H9 (cell line): ENCODE data around the gene TMEM182. TPM values are rescaled to one million over a fixed set of nuclear protein-coding genes. Genes with fewer than 3 reads are reported as not detected.

Source experiments
- DNase-seq: peaks from one replicate; pipeline ENCODE4 v3.0.0-alpha.2; 2017
- H2AFZ ChIP-seq: one replicate; pipeline ENCODE4 v1.6.1; 2013; ENCODE audit warnings: mild to moderate bottlenecking, low read length, control low read depth, moderate library complexity
- H2AK5ac ChIP-seq: 2 replicates; pipeline ENCODE4 v1.6.1; 2013; ENCODE audit warnings: low read length, control low read depth, mixed read lengths; ENCODE audit not compliant: insufficient read length
- H2BK120ac ChIP-seq: one replicate; pipeline ENCODE4 v1.6.1; 2013; ENCODE audit warnings: low read depth, mild to moderate bottlenecking, low read length, control low read depth, inconsistent platforms; ENCODE audit not compliant: poor library complexity, severe bottlenecking
- H2BK12ac ChIP-seq: 2 replicates; pipeline ENCODE4 v1.6.1; 2013; ENCODE audit warnings: low read length, control low read depth, mixed read lengths, low read depth; ENCODE audit not compliant: insufficient read length
- H2BK15ac ChIP-seq: 2 replicates; pipeline ENCODE4 v1.6.1; 2013; ENCODE audit warnings: low read depth, low read length, control low read depth
- H2BK20ac ChIP-seq: one replicate; pipeline ENCODE4 v1.6.1; 2013; ENCODE audit warnings: low read depth, mild to moderate bottlenecking, low read length, control low read depth, inconsistent platforms; ENCODE audit not compliant: poor library complexity, severe bottlenecking
- H2BK5ac ChIP-seq: 2 replicates; pipeline ENCODE4 v1.6.1; 2013; ENCODE audit warnings: low read length, control low read depth, mixed read lengths; ENCODE audit not compliant: insufficient read length
- H3K14ac ChIP-seq: 2 replicates; pipeline ENCODE4 v1.6.1; 2013; ENCODE audit warnings: low read length, control low read depth; ENCODE audit not compliant: insufficient read depth
- H3K18ac ChIP-seq: 2 replicates; pipeline ENCODE4 v1.6.1; 2013; ENCODE audit warnings: low read depth, mild to moderate bottlenecking, mixed read lengths, low read length, control low read depth; ENCODE audit not compliant: insufficient read length
- H3K23ac ChIP-seq: 2 replicates; pipeline ENCODE4 v1.6.1; 2013; ENCODE audit warnings: low read length, control low read depth, mixed read lengths, low read depth; ENCODE audit not compliant: insufficient read length
- H3K23me2 ChIP-seq: 2 replicates; pipeline ENCODE4 v1.6.1; 2013; ENCODE audit warnings: low read depth, mild to moderate bottlenecking, mixed read lengths, low read length, control low read depth; ENCODE audit not compliant: insufficient read length, poor library complexity, severe bottlenecking
- H3K27ac ChIP-seq: 2 replicates; pipeline ENCODE4 v1.5.1; 2013; ENCODE audit warnings: low read length, control low read depth, mixed read lengths, low read depth; ENCODE audit not compliant: insufficient read length
- H3K27me3 ChIP-seq: 2 replicates; pipeline ENCODE4 v1.6.1; 2013; ENCODE audit warnings: low read length, control low read depth, inconsistent platforms; ENCODE audit not compliant: insufficient read depth
- H3K4ac ChIP-seq: 2 replicates; pipeline ENCODE4 v1.6.1; 2013; ENCODE audit warnings: low read depth, mild to moderate bottlenecking, control low read depth, inconsistent platforms, low read length, moderate library complexity
- H3K4me1 ChIP-seq: 2 replicates; pipeline ENCODE4 v1.6.1; 2013; ENCODE audit warnings: low read length, control low read depth, inconsistent platforms; ENCODE audit not compliant: insufficient read depth
- H3K4me2 ChIP-seq: 2 replicates; pipeline ENCODE4 v1.6.1; 2013; ENCODE audit warnings: low read length, control low read depth, mixed read lengths; ENCODE audit not compliant: insufficient read length, insufficient read depth
- H3K56ac ChIP-seq: 2 replicates; pipeline ENCODE4 v1.6.1; 2013; ENCODE audit warnings: low read depth, mild to moderate bottlenecking, mixed read lengths, low read length, control low read depth; ENCODE audit not compliant: insufficient read length
- H3K79me1 ChIP-seq: 2 replicates; pipeline ENCODE4 v1.6.1; 2013; ENCODE audit warnings: low read depth, mild to moderate bottlenecking, moderate library complexity, low read length, control low read depth, inconsistent platforms; ENCODE audit not compliant: insufficient read depth, poor library complexity, severe bottlenecking
- H3K79me2 ChIP-seq: 2 replicates; pipeline ENCODE4 v1.6.1; 2013; ENCODE audit warnings: low read length, control low read depth, inconsistent platforms; ENCODE audit not compliant: insufficient read depth
- H3K9ac ChIP-seq: 2 replicates; pipeline ENCODE4 v1.6.1; 2013; ENCODE audit warnings: low read length, control low read depth, mixed read lengths; ENCODE audit not compliant: insufficient read length; ENCODE audit errors: extremely low read depth
- H3K9me3 ChIP-seq: one replicate; pipeline ENCODE4 v1.6.1; 2013; ENCODE audit warnings: low read depth, low read length, inconsistent platforms; ENCODE audit not compliant: control insufficient read depth
- H3T11ph ChIP-seq: one replicate; pipeline ENCODE4 v1.6.1; 2013; ENCODE audit warnings: mild to moderate bottlenecking, low read length, control low read depth, inconsistent platforms
- H4K20me1 ChIP-seq: one replicate; pipeline ENCODE4 v1.6.1; 2013; ENCODE audit not compliant: control insufficient read depth, insufficient read length, insufficient read depth
- H4K5ac ChIP-seq: 2 replicates; pipeline ENCODE4 v1.6.1; 2013; ENCODE audit warnings: low read depth, mild to moderate bottlenecking, mixed read lengths, low read length, control low read depth; ENCODE audit not compliant: insufficient read length
- H4K8ac ChIP-seq: replicated peaks from 2 replicates; pipeline ENCODE4 v1.6.1; 2013; ENCODE audit warnings: low read length, control low read depth, mixed read lengths, low read depth; ENCODE audit not compliant: insufficient read length
- H4K91ac ChIP-seq: 2 replicates; pipeline ENCODE4 v1.6.1; 2013; ENCODE audit warnings: low read depth, mild to moderate bottlenecking, moderate library complexity, mixed read lengths, low read length, control low read depth; ENCODE audit not compliant: insufficient read length
- H3K27ac Mint-ChIP-seq, 3 experiments: 2 replicates in 2 of 3; 3 replicates in 1 of 3; pipeline ENCODE4 v1.8.0; 2020 to 2021; ENCODE audit warnings: mixed read lengths in 3 of 3, mild to moderate bottlenecking in 1 of 3, moderate library complexity in 1 of 3
- H3K27me3 Mint-ChIP-seq: 2 replicates; pipeline ENCODE4 v1.8.0; 2021; ENCODE audit warnings: low read depth, mild to moderate bottlenecking, moderate library complexity, mixed read lengths
- H3K36me3 Mint-ChIP-seq, 3 experiments: 2 replicates in 2 of 3; 3 replicates in 1 of 3; pipeline ENCODE4 v1.8.0; 2020 to 2021; ENCODE audit warnings: low read depth in 3 of 3, mixed read lengths in 3 of 3; ENCODE audit not compliant: insufficient read depth in 1 of 3
- H3K4me1 Mint-ChIP-seq, 2 experiments: 2 replicates each; pipeline ENCODE4 v1.8.0; 2020; ENCODE audit warnings: mixed read lengths in 2 of 2
- H3K4me3 Mint-ChIP-seq, 2 experiments: 2 replicates in 1 of 2; 3 replicates in 1 of 2; pipeline ENCODE4 v1.8.0; 2020 to 2021; ENCODE audit warnings: mild to moderate bottlenecking in 2 of 2, mixed read lengths in 2 of 2, moderate library complexity in 1 of 2
- H3K9me3 Mint-ChIP-seq, 2 experiments: 2 replicates in 1 of 2; 3 replicates in 1 of 2; pipeline ENCODE4 v1.8.0; 2020; ENCODE audit warnings: mild to moderate bottlenecking in 2 of 2, mixed read lengths in 2 of 2, moderate library complexity in 1 of 2
- WGBS: extraction: QIAGEN DNeasy Blood & Tissue Kit; methylation state at CpG from one replicate; pipeline ENCODE4 v1.1.7; 2013; ENCODE audit warnings: missing lambda C conversion rate, low lambda C conversion rate, mixed read lengths; ENCODE audit not compliant: insufficient read length; ENCODE audit errors: extremely low coverage; 5-methylcytosine and 5-hydroxymethylcytosine counted together
- total RNA-seq: library from RNA; stranded (reverse); gene quantifications from 2 replicates; pipeline ENCODE4 v1.2.1, GENCODE V29; 2021
- TF ChIP-seq, protein P1 (sequence below): fragments of 200-600 bp; sonication (generic); conservative IDR thresholded peaks from 3 replicates; pipeline ENCODE4 v1.8.0; 2021; ENCODE audit warnings: antibody characterized with exemption, mild to moderate bottlenecking

The TMEM182 gene
- total RNA-seq, 1 experiment from 2014 or later, result 3.6 TPM

DNA sequence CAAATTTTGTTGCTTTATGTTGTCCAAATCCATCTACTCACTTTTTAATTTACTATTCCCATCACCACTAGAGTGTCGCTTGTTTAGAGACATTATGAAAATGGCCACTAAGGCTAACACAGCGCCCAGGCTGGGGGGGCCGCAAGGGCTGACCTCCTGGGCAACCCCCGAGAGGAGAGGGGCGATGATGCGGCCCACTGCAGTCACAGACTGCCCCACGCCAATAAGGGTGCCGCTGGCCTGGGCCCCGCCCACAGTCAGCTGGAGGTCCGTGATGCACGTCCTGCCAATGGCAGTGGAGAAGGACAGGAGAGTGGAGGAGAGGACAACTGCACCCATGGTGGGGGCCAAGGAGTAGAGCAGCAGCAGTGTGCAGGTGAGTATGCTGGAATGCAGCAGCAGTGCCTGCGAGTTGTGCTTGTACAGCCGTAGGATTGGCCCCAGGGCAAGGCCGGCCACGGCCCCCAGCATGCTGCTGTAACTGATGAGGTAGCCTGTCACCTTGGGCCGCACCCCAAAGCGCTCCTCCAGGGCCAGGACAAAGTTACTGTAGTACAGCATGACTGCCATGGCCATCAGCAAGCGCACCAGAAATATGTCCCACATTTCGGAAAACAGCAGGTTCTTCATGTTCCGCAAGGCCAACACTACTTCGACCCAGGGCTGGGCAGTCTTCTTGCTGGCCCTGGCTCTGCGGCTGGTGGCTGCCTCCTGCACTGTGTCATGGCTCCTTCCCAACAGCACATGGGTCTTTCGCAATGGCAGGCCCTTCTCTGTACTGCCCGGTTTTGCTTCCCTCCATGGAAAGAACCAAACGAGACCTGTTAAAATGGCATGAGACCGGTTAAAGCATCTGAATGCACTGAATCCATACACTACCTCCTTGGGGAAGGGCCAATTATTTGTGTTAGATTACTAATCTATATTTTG, 43.2 kb upstream of the TMEM182 start:
- Histone ChIP-seq H2AFZ (no peak overlapping the region), H3K23me2 (no peaks in the 10 kb centered on the region), H4K20me1 (no peaks in the 10 kb centered on the region), H4K91ac (no peak overlapping the region), H3K14ac (no peak overlapping the region), H2BK120ac (no peak overlapping the region), H3K23ac (no peak overlapping the region), H3K4ac (no peak overlapping the region), H3K56ac (no peak overlapping the region), H3K9me3 (no peaks in the 10 kb centered on the region), H3K79me1 (no peaks in the 10 kb centered on the region), H2AK5ac (no peak overlapping the region), H2BK5ac (no peak overlapping the region), H3K18ac (no peak overlapping the region), H3K79me2 (no peaks in the 10 kb centered on the region), H4K5ac (no peak overlapping the region), H3K4me1 (no peaks in the 10 kb centered on the region), H4K8ac (no peak overlapping the region), H2BK20ac (no peak overlapping the region), H3K27ac (no peak overlapping the region), H3K4me2 (no peak overlapping the region), H3K9ac (no peak overlapping the region), H3K27me3 (no peaks in the 10 kb centered on the region), H2BK12ac (no peak overlapping the region), H2BK15ac (no peak overlapping the region), H3T11ph (no peak overlapping the region)
- H3K27ac Mint-ChIP-seq, result no peak overlapping the region
- DNase-seq, result no peak
- no peak overlapping the region for H3K4me3 Mint-ChIP-seq
- no peaks in the 10 kb centered on the region for H3K4me1 Mint-ChIP-seq
- TF ChIP-seq, protein P1, sequence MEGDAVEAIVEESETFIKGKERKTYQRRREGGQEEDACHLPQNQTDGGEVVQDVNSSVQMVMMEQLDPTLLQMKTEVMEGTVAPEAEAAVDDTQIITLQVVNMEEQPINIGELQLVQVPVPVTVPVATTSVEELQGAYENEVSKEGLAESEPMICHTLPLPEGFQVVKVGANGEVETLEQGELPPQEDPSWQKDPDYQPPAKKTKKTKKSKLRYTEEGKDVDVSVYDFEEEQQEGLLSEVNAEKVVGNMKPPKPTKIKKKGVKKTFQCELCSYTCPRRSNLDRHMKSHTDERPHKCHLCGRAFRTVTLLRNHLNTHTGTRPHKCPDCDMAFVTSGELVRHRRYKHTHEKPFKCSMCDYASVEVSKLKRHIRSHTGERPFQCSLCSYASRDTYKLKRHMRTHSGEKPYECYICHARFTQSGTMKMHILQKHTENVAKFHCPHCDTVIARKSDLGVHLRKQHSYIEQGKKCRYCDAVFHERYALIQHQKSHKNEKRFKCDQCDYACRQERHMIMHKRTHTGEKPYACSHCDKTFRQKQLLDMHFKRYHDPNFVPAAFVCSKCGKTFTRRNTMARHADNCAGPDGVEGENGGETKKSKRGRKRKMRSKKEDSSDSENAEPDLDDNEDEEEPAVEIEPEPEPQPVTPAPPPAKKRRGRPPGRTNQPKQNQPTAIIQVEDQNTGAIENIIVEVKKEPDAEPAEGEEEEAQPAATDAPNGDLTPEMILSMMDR, result no peak
- H3K36me3 Mint-ChIP-seq, result peaks cover 26 to 59% (median 43%) of the 10 kb centered on the region in 3 experiments
- no peaks in the 10 kb centered on the region for H3K9me3 Mint-ChIP-seq
- WGBS, result no CpG with 5 or more reads among the region's 26 CpGs
- H3K27me3 Mint-ChIP-seq, result no peaks in the 10 kb centered on the region
